HEK293T (cell line): ENCODE results near the gene IBA57.

ENCODE experiments used
- BHLHE40 ChIP-seq: fragments of 450-650 bp; IDR thresholded peaks from 2 replicates; pipeline ENCODE4 v1.6.1; 2016; ENCODE audit warnings: mild to moderate bottlenecking, moderate library complexity, borderline replicate concordance
- CTBP1 ChIP-seq: fragments of 450-650 bp; IDR thresholded peaks from 2 replicates; pipeline ENCODE4 v1.6.1; 2016; ENCODE audit warnings: borderline replicate concordance
- HDGF ChIP-seq: fragments of 450-650 bp; IDR thresholded peaks from 2 replicates; pipeline ENCODE4 v1.6.1; 2017; ENCODE audit warnings: antibody characterized with exemption, borderline replicate concordance
- L3MBTL2 ChIP-seq: fragments of 450-650 bp; conservative IDR thresholded peaks from 2 replicates; pipeline ENCODE4 v1.6.1; 2016; ENCODE audit warnings: mild to moderate bottlenecking
- LEF1 ChIP-seq: fragments of 450-650 bp; IDR thresholded peaks from 2 replicates; pipeline ENCODE4 v1.6.1; 2017; ENCODE audit warnings: mild to moderate bottlenecking, borderline replicate concordance
- NFRKB ChIP-seq: fragments of 450-650 bp; IDR thresholded peaks from 2 replicates; pipeline ENCODE4 v1.6.1; 2016; ENCODE audit warnings: mild to moderate bottlenecking, moderate library complexity
- SP1 ChIP-seq: fragments of 450-650 bp; IDR thresholded peaks from 2 replicates; pipeline ENCODE4 v1.6.1; 2017
- SUZ12 ChIP-seq: fragments of 450-650 bp; IDR thresholded peaks from 2 replicates; pipeline ENCODE4 v1.6.1; 2016; ENCODE audit warnings: mild to moderate bottlenecking
- TARDBP ChIP-seq: fragments of 450-650 bp; IDR thresholded peaks from 2 replicates; pipeline ENCODE4 v1.6.1; 2016
- ZNF384 ChIP-seq: fragments of 450-650 bp; IDR thresholded peaks from 2 replicates; pipeline ENCODE4 v1.6.1; 2016

GRCh38 chr1:228143480-228144192 lies 22.0 kb upstream of the IBA57 start:
- TF ChIP-seq HDGF (no peak), SP1 (no peak), TARDBP (no peak), BHLHE40 (no peak), NFRKB (no peak), L3MBTL2 (no peak), LEF1 (no peak), ZNF384 (no peak), SUZ12 (no peak), CTBP1 (no peak)
